Measurements from ENCODE around the gene NFIX.

NFIX gene

DNA sequence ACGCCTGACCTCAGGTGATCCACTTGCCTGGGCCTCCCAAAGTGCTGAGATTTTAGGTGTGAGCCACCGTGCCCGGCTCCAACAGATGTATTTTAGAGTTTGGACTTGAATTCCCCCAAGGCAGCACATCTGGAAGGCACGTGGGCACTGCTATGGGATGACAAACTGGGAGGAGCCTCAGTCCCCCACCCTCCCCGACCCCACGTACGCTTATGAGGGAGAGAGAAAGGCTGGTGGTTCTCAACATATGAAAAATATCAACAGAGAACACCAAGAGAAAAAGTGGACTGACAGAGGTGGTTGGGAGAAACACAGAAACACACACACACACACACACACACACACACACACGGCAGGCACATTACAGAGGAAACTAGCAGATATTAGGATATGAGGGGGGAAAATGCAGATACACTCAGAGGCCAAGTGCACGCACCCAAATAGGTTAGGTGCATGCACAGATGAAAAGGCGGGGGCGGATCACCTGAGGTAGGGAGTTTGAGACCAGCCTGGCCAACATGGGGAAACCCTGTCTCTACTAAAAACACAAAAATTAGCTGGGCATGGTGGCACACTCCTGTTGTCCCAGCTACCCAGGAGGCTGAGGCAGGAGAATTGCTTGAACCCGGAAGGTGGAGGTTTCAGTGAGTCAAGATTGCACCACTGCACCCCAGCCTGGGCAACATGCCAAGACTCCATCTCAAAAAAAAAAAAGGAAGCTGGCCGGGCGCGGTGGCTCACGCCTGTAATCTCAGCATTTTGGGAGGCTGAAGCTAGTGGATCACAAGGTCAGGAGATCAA lies 151.7 kb downstream of the NFIX start:
- no peaks in the 10 kb centered on the region for H3K27me3 ChIP-seq (replicated peaks; ENCODE audit: control insufficient read depth, insufficient read depth, low read length)
- peaks cover 24% of the 10 kb centered on the region for H3K4me1 ChIP-seq (ENCODE audit: control insufficient read depth, insufficient read depth, low read length)
- H3K4me3 ChIP-seq (ENCODE audit: low read length) = no peak overlapping the region
- H3K9me3 ChIP-seq (ENCODE audit: control insufficient read depth, low read length) = no peaks in the 10 kb centered on the region
- H3K9ac ChIP-seq (ENCODE audit: low read length) = no peak overlapping the region
- peaks cover 10% of the 10 kb centered on the region for H3K36me3 ChIP-seq (ENCODE audit: control insufficient read depth, insufficient read depth, low read length, severe bottlenecking)
- DNase-seq (ENCODE audit: low read depth) = no peak
